Hematopoietic multipotent progenitor cell treated with erythropoietin and hydrocortisone succinate and interleukin-3 and kit ligand, for 6 days (in vitro differentiated cells): Measurements from ENCODE around the gene HOXA11.

ENCODE experiments used
- DNase-seq: peaks from one replicate; pipeline ENCODE4 v3.0.0-alpha.2; 2015

The HOXA11 gene

GRCh38 chr7:27192546-27193334 lies 7.7 kb upstream of the HOXA11 start:
- peak; percentile 61 for DNase-seq

GRCh38 chr7:27191833-27192545 lies 7.0 kb upstream of the HOXA11 start:
- DNase-seq, result no peak

DNA sequence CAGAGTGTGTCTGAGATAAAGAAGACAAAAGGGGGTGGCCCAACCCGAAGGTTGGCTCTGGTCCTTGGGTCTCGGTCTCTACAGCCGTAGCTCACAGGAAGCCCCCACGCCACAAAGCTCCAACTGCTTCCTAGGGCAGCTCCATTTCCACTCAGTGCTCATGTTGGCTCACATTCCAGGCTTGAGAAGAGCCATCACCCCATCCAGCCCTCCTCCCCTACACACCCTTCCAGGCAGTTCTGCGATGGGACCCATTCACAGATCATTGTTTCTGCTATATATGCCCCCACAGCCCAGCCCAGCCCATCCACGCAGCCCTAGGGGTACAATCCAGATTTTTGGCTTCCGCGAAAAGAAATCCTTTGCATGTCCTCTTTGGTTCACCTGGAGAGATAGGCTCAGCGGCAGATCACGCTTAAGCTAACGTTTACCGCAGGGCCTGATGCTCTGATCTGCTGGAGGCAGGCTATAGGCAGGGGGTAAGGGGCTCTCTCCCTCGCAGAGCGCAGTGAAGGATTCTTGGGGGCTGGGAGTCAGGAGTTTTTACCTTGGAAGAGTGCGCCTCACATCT lies 6.2 kb upstream of the HOXA11 start:
- DNase-seq, result no peak

DNA sequence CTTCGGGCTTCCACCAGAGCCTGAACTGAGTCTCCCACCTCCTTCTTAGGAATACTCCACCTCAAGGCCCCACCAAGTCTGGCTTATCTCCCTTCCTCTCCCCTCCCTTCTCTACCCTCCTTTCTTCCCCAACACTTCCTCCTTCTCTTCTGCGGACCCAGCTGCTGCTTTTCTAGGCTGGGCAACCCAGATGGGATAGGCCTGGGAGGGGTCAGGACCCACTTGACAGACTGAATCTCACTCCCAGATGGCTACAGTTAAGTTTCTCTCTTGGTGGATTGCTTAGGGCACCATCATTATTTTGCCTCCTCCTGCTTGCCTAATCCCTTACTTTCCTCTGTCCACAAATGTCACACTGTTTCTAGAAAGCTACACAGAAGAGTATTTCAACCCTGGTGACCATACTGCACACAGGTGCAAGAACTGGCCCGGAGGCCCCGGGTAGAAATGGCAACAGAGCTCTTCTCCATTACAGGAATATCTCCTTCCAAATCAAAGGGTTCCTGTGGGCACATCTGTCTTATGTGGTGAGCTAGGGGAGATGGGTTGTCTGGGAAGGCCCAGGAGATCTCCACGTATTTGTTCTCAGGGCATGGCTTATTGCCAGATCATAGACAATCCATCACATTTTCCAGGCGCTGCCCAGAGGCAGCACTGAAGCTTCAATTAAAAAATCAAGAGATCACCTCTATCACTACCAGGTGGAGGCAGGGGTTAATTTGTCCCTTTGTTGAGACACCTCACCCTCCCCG lies 5.1 kb upstream of the HOXA11 start:
- DNase-seq, result no peak

GRCh38 chr7:27189295-27189996 lies 4.4 kb upstream of the HOXA11 start:
- no peak for DNase-seq

- DNase-seq, result no peak
These were observed 3.6 kb upstream of the HOXA11 start for GRCh38 chr7:27188386-27189294.

DNA sequence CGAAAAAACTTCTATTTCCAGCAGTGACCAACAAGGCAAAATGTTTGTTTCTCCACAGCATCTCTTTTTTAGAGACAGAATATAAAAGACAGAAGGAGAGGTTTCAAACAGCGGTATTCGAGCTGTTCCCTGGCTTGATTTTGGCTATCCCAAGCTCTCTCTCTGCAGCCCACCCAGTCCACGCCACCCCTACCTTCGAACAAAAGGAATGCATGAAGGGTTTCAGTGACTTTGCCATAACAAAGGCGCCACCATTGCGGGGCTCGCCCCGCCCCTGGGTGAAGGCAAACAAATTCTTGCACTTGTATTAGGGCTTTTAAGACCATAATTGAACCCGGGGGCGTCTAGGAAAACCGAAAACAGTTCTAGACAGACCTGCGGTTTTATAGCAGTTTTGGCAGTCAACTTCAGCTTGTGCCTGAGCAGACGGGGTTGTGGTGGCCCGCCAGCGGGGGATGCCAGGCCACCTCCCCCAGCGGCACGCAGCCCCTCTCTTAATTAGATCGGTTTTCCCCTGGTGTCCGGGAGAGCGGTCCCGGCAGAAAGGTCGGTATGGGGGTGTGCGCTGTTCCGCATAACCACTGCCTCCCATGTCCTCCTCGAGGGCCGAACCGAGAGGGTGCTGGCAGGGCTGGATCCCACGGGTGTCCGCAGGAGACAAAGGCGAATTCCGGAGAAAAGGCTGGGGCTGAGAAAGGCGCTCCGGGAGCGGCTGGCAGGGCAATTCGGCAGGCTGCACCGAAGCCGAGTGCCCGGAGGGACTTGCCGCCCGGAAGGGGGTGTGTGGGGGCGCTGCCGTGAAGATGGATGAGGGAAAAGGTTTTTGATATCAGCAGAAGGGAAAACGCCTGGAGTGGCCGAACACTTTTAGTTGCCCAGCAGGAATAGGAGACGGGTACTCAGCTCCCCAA lies 2.7 kb upstream of the HOXA11 start:
- DNase-seq, result no peak

DNA sequence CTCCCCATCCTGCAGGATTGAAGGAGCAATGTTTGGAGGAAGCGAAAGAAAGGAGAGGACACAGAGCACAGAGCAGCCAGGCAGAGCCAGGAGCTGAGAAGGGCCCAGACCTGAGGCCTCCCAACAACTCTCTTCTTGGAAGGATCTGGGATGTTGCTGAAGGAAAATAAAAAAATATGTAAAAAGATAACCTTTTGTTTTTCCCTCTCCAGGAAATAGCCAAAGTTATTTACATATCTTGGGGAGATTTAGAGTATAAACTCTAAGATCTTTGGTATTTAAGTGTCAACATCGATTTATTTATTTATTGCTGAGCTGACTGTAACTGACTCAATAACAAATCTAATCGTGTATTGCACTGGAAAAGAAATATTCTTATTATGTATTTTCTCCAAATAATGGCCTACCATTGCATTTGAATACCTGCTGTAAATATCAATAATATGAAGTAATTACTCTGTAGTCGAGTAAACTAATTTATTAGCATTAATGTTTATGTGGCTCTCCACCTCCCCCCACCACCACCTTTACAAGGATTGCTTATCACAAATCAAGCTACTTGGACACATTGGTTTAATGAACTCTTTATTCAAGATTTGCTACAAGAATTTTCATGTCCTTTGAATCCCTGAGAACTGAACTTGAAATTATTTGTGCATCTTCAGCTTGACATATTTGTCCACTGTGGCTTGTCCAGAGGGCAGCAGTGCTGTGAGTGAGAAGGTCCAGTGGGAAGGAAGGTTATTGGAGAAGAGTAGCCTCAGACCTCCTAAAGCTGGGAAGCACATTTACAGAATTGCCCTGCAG lies 1.8 kb upstream of the HOXA11 start:
- DNase-seq, result no peak

GRCh38 chr7:27185854-27186667 lies 1.0 kb upstream of the HOXA11 start:
- no peak for DNase-seq

DNA sequence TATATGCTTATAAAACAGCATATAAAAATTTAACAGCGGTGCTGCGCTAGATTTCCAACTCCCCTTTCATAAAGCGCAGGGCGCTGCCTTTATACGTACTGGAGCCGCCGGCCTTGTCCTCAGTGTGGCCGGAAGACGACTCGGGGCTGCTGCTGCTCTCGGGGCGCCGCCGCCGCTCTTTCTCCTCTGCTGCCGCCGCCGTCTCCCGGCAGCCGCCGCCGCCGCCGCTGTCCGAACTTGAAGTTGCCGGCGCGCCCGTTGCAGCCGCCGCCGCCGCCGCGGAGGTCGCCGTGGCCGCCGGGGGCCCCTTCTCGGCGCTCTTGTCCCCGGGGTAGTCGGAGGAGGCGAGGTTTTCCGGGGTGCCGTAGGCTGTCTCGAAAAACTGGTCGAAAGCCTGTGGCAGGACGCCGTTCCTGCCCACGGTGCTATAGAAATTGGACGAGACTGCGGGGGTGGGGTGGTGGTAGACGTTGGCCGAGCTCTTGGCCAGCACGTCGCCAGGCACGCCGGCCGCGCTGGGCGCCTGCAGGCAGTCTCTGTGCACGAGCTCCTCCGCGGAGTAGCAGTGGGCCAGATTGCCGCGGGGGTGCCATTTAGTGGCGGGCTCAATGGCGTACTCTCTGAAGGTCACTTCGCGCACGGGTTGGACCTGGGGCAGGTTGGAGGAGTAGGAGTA lies 557 bp downstream of the HOXA11 start:
- peak; percentile 66 for DNase-seq

DNA sequence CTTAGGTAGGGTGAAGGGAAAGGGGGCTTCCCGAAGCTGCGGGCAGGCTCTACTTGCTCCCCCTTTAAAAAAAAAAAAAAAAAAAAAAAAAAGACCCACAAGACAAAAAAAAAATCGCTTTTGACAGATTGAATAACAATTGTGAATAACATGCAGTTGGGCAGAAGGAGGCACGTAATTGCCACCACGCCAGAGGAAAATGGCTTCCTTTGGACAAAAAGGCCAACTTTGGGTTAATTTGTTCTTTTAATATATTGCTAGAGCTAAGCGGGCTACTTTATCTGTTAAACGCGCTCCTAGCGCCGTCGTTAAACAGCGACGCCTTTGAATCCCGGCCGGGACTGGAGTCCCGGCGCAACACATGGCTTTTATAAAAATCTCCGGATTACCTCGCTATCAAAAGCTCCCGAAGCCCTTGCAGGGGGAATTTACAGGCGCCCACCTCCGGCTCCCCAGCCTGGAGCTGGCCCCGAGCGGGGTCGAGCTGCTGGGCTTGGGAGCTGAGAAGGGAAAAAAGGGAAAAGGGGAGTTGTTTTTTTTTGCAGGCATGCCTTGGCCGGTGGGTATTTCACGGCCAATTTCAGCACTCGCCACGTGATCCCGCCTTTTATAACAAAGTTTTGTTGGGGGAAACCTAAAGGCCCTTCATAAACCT lies 1.2 kb downstream of the HOXA11 start:
- no peak for DNase-seq

DNA sequence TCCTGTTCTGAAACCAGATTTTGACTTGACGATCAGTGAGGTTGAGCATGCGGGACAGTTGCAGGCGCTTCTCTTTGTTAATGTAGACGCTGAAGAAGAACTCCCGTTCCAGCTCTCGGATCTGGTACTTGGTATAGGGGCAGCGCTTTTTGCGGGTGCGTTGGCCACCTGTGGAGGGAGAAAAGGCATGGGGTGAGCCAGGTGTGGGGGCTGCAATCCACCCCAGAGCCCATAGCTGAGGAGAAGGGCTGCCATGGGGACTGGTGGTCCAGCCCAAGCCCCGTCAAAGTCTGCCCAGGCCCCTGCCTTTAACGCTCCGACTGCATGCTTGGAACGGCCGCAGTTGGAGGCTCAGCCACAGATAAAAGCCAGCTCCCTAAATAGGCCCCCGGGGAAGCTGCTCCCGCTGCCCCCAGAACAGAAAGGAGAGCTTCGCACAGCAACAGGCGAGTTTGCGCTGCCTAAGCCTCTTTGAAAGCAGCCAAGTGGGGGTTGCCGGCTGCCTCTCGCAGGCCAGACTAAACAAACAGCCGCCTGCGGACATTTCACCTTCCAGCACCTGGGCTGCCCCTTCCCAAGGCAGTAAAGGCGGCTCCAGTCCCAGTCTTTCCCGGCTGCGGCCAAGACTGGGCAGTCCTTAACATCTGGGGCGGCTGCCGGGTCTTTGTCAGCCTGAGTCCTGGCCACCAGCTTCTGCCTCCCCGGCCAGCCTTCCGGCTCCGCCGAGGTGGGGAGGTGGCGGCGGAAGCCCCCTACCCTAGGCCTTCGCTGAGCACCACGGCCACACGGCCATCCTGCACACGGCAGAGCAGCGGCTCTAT lies 2.0 kb downstream of the HOXA11 start:
- DNase-seq, result no peak

DNA sequence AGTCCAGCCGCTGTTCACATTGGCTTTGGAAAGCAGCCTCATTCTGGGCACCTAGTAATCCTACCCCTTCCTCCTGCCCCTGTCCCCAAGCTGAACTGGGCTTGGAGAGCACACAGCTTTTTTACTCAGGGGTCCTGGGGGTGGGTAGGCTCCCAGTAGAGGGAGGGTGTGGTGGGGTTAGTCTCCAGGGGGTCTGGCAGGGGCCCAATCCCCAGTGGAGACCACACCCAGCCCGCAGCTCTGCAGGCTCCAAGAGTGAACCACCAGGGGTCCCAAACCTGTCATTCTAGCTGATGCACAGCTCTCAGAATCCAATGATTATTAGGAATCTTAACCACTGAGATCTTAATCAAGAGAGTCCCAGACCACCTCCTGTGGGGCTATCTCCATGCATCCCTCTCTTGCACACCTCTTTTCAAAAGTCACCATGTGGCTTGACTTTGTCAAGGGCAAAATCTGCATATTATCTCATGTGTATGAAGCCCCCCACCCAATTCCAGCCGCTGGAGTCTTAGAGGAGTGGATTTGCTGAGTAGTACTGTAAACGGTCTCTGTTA lies 2.7 kb downstream of the HOXA11 start:
- no peak for DNase-seq

GRCh38 chr7:27181795-27182275 lies 3.2 kb downstream of the HOXA11 start:
- no peak for DNase-seq

- no peak for DNase-seq
These were observed 4.3 kb downstream of the HOXA11 start for GRCh38 chr7:27180431-27181420.
